ENCODE results near the gene UMODL1. TPM values are rescaled to one million over a fixed set of nuclear protein-coding genes. Genes with fewer than 3 reads are reported as not detected.

Gene UMODL1
- total RNA-seq, 2 experiments from 2014 or later: 7.4 to 12.3 TPM

GRCh38 chr21:42122808-42123207 lies 51.7 kb downstream of the UMODL1 start:
- H3K36me3 ChIP-seq (ENCODE audit: insufficient read depth, low read length): peaks cover 20% of the 10 kb centered on the region
- H3K4me3 ChIP-seq (ENCODE audit: low read depth, low read length, poor library complexity, severe bottlenecking): peak overlapping the region; percentile 67
- H3K9me3 ChIP-seq (ENCODE audit: low read length): no peaks in the 10 kb centered on the region
- intact Hi-C loops (cut with micrococcal nuclease; ENCODE audit: unreplicated experiment): no loop called here
- no TSS peak for BruUV-seq (replicated peaks)
- no peaks in the 10 kb centered on the region for H4K20me1 ChIP-seq (ENCODE audit: insufficient read depth, low read length)
- H2AFZ ChIP-seq (ENCODE audit: low read length): no peak overlapping the region
- CTCF ChIA-PET (ENCODE audit: unreplicated experiment): interaction anchor here (0.8 kb wide), 1 partner anchor 15 kb away, joined by 3 read pairs; no protein-coding TSS in a partner anchor
- H3K4me2 ChIP-seq (ENCODE audit: low read length): peak overlapping the region; percentile 82
- peaks cover 19% of the 10 kb centered on the region; the same call in 1 of the 2 replicates for H3K79me2 ChIP-seq (ENCODE audit: insufficient read depth, low read depth, low read length)
- POLR2A ChIA-PET: no interaction called here
- DNase-seq (ENCODE audit: low spot score): no peak
- no peak overlapping the region for H3K27ac ChIP-seq (ENCODE audit: low read depth, low read length, poor library complexity, severe bottlenecking)
- H3K4me1 ChIP-seq (ENCODE audit: insufficient read depth, low read length, poor library complexity, severe bottlenecking): peaks cover 80% of the 10 kb centered on the region
- no peak for TF ChIP-seq CTCF (conservative IDR thresholded peaks at IDR 0.05; ENCODE audit: low read length)
- TF ChIP-seq EZH2phosphoT487 (IDR thresholded peaks at IDR 0.05; ENCODE audit: borderline replicate concordance, low read depth, low read length): no peak
- no peaks in the 10 kb centered on the region for H3K9me2 ChIP-seq (ENCODE audit: insufficient read depth, low read length)

GRCh38 chr21:42123219-42123908 lies 52.2 kb downstream of the UMODL1 start:
- Histone ChIP-seq H3K36me3 (ENCODE audit: insufficient read depth, low read length) (peaks cover 21% of the 10 kb centered on the region), H3K27ac (ENCODE audit: low read depth, low read length, poor library complexity, severe bottlenecking) (no peak overlapping the region), H3K9me3 (ENCODE audit: low read length) (no peaks in the 10 kb centered on the region), H3K9me2 (ENCODE audit: insufficient read depth, low read length) (no peaks in the 10 kb centered on the region), H3K4me2 (ENCODE audit: low read length) (peak overlapping the region; percentile 82), H2AFZ (ENCODE audit: low read length) (no peak overlapping the region), H3K79me2 (ENCODE audit: insufficient read depth, low read depth, low read length) (peaks cover 19% of the 10 kb centered on the region; the same call in 1 of the 2 replicates), H3K4me3 (ENCODE audit: low read depth, low read length, poor library complexity, severe bottlenecking) (peak overlapping the region; percentile 7), H3K4me1 (ENCODE audit: insufficient read depth, low read length, poor library complexity, severe bottlenecking) (peaks cover 75% of the 10 kb centered on the region), H4K20me1 (ENCODE audit: insufficient read depth, low read length) (no peaks in the 10 kb centered on the region)
- DNase-seq (ENCODE audit: low spot score): no peak
- intact Hi-C loops (cut with micrococcal nuclease; ENCODE audit: unreplicated experiment): no loop called here
- no TSS peak for BruUV-seq (replicated peaks)
- TF ChIP-seq EZH2phosphoT487 (IDR thresholded peaks at IDR 0.05; ENCODE audit: borderline replicate concordance, low read depth, low read length) (no peak), CTCF (conservative IDR thresholded peaks at IDR 0.05; ENCODE audit: low read length) (no peak)
- POLR2A ChIA-PET: no interaction called here
- CTCF ChIA-PET (ENCODE audit: unreplicated experiment): interaction anchor here (0.6 kb wide), 1 partner anchor 252 kb away, joined by 3 read pairs; no protein-coding TSS in a partner anchor

- ChIA-PET CTCF (ENCODE audit: unreplicated experiment) (interaction anchor here (0.6 kb wide), 1 partner anchor 251 kb away, joined by 3 read pairs; no protein-coding TSS in a partner anchor), POLR2A (interaction anchor here (0.6 kb wide), 1 partner anchor 159 kb away, joined by 3 read pairs; no protein-coding TSS in a partner anchor)
- TF ChIP-seq CTCF (conservative IDR thresholded peaks at IDR 0.05; ENCODE audit: low read length) (no peak), EZH2phosphoT487 (IDR thresholded peaks at IDR 0.05; ENCODE audit: borderline replicate concordance, low read depth, low read length) (no peak)
- Histone ChIP-seq H3K4me3 (ENCODE audit: low read depth, low read length, poor library complexity, severe bottlenecking) (no peak overlapping the region), H3K4me2 (ENCODE audit: low read length) (no peak overlapping the region), H3K36me3 (ENCODE audit: insufficient read depth, low read length) (peaks cover 23% of the 10 kb centered on the region), H3K4me1 (ENCODE audit: insufficient read depth, low read length, poor library complexity, severe bottlenecking) (peaks cover 75% of the 10 kb centered on the region), H3K79me2 (ENCODE audit: insufficient read depth, low read depth, low read length) (peaks cover 19% of the 10 kb centered on the region; the same call in 1 of the 2 replicates), H2AFZ (ENCODE audit: low read length) (no peak overlapping the region), H4K20me1 (ENCODE audit: insufficient read depth, low read length) (no peaks in the 10 kb centered on the region), H3K27ac (ENCODE audit: low read depth, low read length, poor library complexity, severe bottlenecking) (no peak overlapping the region), H3K9me3 (ENCODE audit: low read length) (no peaks in the 10 kb centered on the region), H3K9me2 (ENCODE audit: insufficient read depth, low read length) (no peaks in the 10 kb centered on the region)
- DNase-seq (ENCODE audit: low spot score): no peak
- BruUV-seq (replicated peaks): no TSS peak
- intact Hi-C loops (cut with micrococcal nuclease; ENCODE audit: unreplicated experiment): no loop called here
These were observed 53.0 kb downstream of the UMODL1 start for GRCh38 chr21:42124081-42124480.

Data from OCI-LY7 (cell line).